Astrocyte (in vitro differentiated cells and primary cell): Measurements from ENCODE around the gene ARHGAP24. TPM values are rescaled to one million over a fixed set of nuclear protein-coding genes. Genes with fewer than 3 reads are reported as not detected.

ENCODE experiments used
- DNase-seq: peaks from one replicate; pipeline ENCODE4 v3.0.0-alpha.2; 2010; ENCODE audit warnings: low read depth
- FAIRE-seq: peaks from 2 replicates; lab custom pipeline; 2011; peaks lifted over from hg19 to GRCh38; lab: Jason Lieb, UNC
- H2AFZ ChIP-seq: 2 replicates; pipeline ENCODE4 v1.6.0; 2012; ENCODE audit warnings: low read depth, low read length, inconsistent platforms
- H3K27ac ChIP-seq: 2 replicates; pipeline ENCODE4 v1.5.1; 2011; ENCODE audit warnings: low read depth, low read length, inconsistent platforms
- H3K27me3 ChIP-seq: 2 replicates; pipeline ENCODE4 v1.6.0; 2011; ENCODE audit warnings: low read length, inconsistent platforms; ENCODE audit not compliant: insufficient read depth
- H3K36me3 ChIP-seq: 2 replicates; pipeline ENCODE4 v1.5.1; 2011; ENCODE audit warnings: low read length, inconsistent platforms; ENCODE audit not compliant: insufficient read depth
- H3K4me1 ChIP-seq: 2 replicates; pipeline ENCODE4 v1.5.1; 2011; ENCODE audit warnings: low read length, inconsistent platforms; ENCODE audit not compliant: insufficient read depth
- H3K4me2 ChIP-seq: 2 replicates; pipeline ENCODE4 v1.6.0; 2012; ENCODE audit warnings: low read length, inconsistent platforms
- H3K4me3 ChIP-seq: 2 replicates; pipeline ENCODE4 v1.5.1; 2011; ENCODE audit warnings: low read depth, mild to moderate bottlenecking, low read length, inconsistent platforms; ENCODE audit not compliant: insufficient read depth
- H3K79me2 ChIP-seq: 2 replicates; pipeline ENCODE4 v1.6.0; 2012; ENCODE audit warnings: mild to moderate bottlenecking, low read length, inconsistent platforms; ENCODE audit not compliant: insufficient read depth
- H3K9ac ChIP-seq: 2 replicates; pipeline ENCODE4 v1.6.0; 2012; ENCODE audit warnings: mild to moderate bottlenecking, low read length, inconsistent platforms
- H3K9me3 ChIP-seq: 2 replicates; pipeline ENCODE4 v1.5.1; 2012; ENCODE audit warnings: low read depth, mild to moderate bottlenecking, low read length, inconsistent platforms; ENCODE audit not compliant: insufficient read depth
- H4K20me1 ChIP-seq: 2 replicates; pipeline ENCODE4 v1.6.0; 2012; ENCODE audit warnings: low read length, inconsistent platforms; ENCODE audit not compliant: insufficient read depth
- H3K27ac Mint-ChIP-seq: one replicate; pipeline ENCODE4 v1.8.0; 2021; ENCODE audit warnings: mild to moderate bottlenecking, mixed read lengths; ENCODE audit not compliant: unreplicated experiment
- H3K27me3 Mint-ChIP-seq: one replicate; pipeline ENCODE4 v1.8.0; 2021; ENCODE audit warnings: low read depth, mixed read lengths; ENCODE audit not compliant: unreplicated experiment
- H3K36me3 Mint-ChIP-seq: one replicate; pipeline ENCODE4 v1.8.0; 2021; ENCODE audit warnings: low read depth, mixed read lengths; ENCODE audit not compliant: unreplicated experiment
- H3K4me1 Mint-ChIP-seq: one replicate; pipeline ENCODE4 v1.8.0; 2021; ENCODE audit warnings: low read depth, mixed read lengths; ENCODE audit not compliant: unreplicated experiment
- H3K4me3 Mint-ChIP-seq: one replicate; pipeline ENCODE4 v1.8.0; 2021; ENCODE audit warnings: mild to moderate bottlenecking, moderate library complexity, mixed read lengths; ENCODE audit not compliant: unreplicated experiment
- H3K9me3 Mint-ChIP-seq: one replicate; pipeline ENCODE4 v1.8.0; 2021; ENCODE audit warnings: mild to moderate bottlenecking, mixed read lengths; ENCODE audit not compliant: unreplicated experiment
- CTCF ChIP-seq: IDR thresholded peaks from 2 replicates; pipeline ENCODE4 v1.5.1; 2011; ENCODE audit warnings: low read depth, mild to moderate bottlenecking, inconsistent platforms, low read length, moderate library complexity; ENCODE audit not compliant: insufficient read depth
- EZH2 ChIP-seq: IDR thresholded peaks from 2 replicates; pipeline ENCODE4 v1.6.1; 2012; ENCODE audit warnings: mild to moderate bottlenecking, low read length, inconsistent platforms; ENCODE audit not compliant: insufficient read depth
- total RNA-seq: library from RNA; stranded (reverse); gene quantifications from 2 replicates; pipeline ENCODE4 v1.2.1, GENCODE V29; 2021

ARHGAP24 gene
- total RNA-seq, 1 donor from 2014 or later, result 2.1 TPM

GRCh38 chr4:85733798-85734197 lies 258.8 kb downstream of the ARHGAP24 start:
- no peak for FAIRE-seq

GRCh38 chr4:85734424-85734831 lies 259.5 kb downstream of the ARHGAP24 start:
- Histone ChIP-seq H4K20me1 (no peaks in the 10 kb centered on the region), H3K4me2 (no peak overlapping the region), H3K9me3 (no peaks in the 10 kb centered on the region), H3K4me3 (no peak overlapping the region), H3K79me2 (no peaks in the 10 kb centered on the region), H2AFZ (no peak overlapping the region), H3K36me3 (no peaks in the 10 kb centered on the region), H3K9ac (no peak overlapping the region), H3K27me3 (no peaks in the 10 kb centered on the region), H3K27ac (no peak overlapping the region), H3K4me1 (no peaks in the 10 kb centered on the region)
- H3K36me3 Mint-ChIP-seq, result no peaks in the 10 kb centered on the region
- H3K4me1 Mint-ChIP-seq, result no peaks in the 10 kb centered on the region
- no peaks in the 10 kb centered on the region for H3K9me3 Mint-ChIP-seq
- DNase-seq, result peak; percentile 25
- TF ChIP-seq EZH2 (no peak), CTCF (no peak)
- no peak for FAIRE-seq
- no peak overlapping the region for H3K27ac Mint-ChIP-seq
- no peak overlapping the region for H3K4me3 Mint-ChIP-seq
- H3K27me3 Mint-ChIP-seq, result no peaks in the 10 kb centered on the region

More at GRCh38 chr4:85733798-85734197, 258.8 kb downstream of the ARHGAP24 start:
- Histone ChIP-seq H3K4me3 (no peak overlapping the region), H4K20me1 (no peaks in the 10 kb centered on the region), H3K79me2 (no peaks in the 10 kb centered on the region), H3K36me3 (no peaks in the 10 kb centered on the region), H3K9ac (no peak overlapping the region), H3K27me3 (no peaks in the 10 kb centered on the region), H3K9me3 (no peaks in the 10 kb centered on the region), H2AFZ (no peak overlapping the region), H3K4me2 (no peak overlapping the region), H3K27ac (no peak overlapping the region), H3K4me1 (no peaks in the 10 kb centered on the region)
- no peaks in the 10 kb centered on the region for H3K36me3 Mint-ChIP-seq
- TF ChIP-seq EZH2 (no peak), CTCF (no peak)
- no peak overlapping the region for H3K4me3 Mint-ChIP-seq
- no peak for DNase-seq
- no peaks in the 10 kb centered on the region for H3K9me3 Mint-ChIP-seq
- no peaks in the 10 kb centered on the region for H3K27me3 Mint-ChIP-seq
- H3K4me1 Mint-ChIP-seq, result no peaks in the 10 kb centered on the region
- no peak overlapping the region for H3K27ac Mint-ChIP-seq

- Histone ChIP-seq H3K27me3 (no peaks in the 10 kb centered on the region), H3K4me3 (no peak overlapping the region), H3K36me3 (no peaks in the 10 kb centered on the region), H3K9ac (no peak overlapping the region), H3K27ac (no peak overlapping the region), H3K79me2 (no peaks in the 10 kb centered on the region), H3K4me2 (no peak overlapping the region), H4K20me1 (no peaks in the 10 kb centered on the region), H2AFZ (no peak overlapping the region), H3K9me3 (no peaks in the 10 kb centered on the region), H3K4me1 (no peaks in the 10 kb centered on the region)
- no peaks in the 10 kb centered on the region for H3K36me3 Mint-ChIP-seq
- no peaks in the 10 kb centered on the region for H3K27me3 Mint-ChIP-seq
- TF ChIP-seq CTCF (no peak), EZH2 (no peak)
- no peak overlapping the region for H3K27ac Mint-ChIP-seq
- peaks cover 3% of the 10 kb centered on the region for H3K4me1 Mint-ChIP-seq
- no peak for FAIRE-seq
- no peak for DNase-seq
- H3K9me3 Mint-ChIP-seq, result no peaks in the 10 kb centered on the region
- H3K4me3 Mint-ChIP-seq, result no peak overlapping the region
Observed at GRCh38 chr4:85736571-85736970, 261.6 kb downstream of the ARHGAP24 start.
